Adrenal gland (tissue), 12 donors: ENCODE results near the gene NDRG2. TPM values are rescaled to one million over a fixed set of nuclear protein-coding genes. Genes with fewer than 3 reads are reported as not detected.
A peak's percentile ranks its signal among the peaks of the same experiment; 100 is the strongest.

Experiments used
- DNase-seq, 7 donors: peaks; one replicate each; pipeline ENCODE4 v3.0.0-alpha.2; 2019 to 2020
- H3K27ac ChIP-seq, 5 donors: fragments of 200-600 bp; sonication (generic) in 4 of 5; 1 replicate in 3 of 5; 2 replicates in 2 of 5; pipeline versions ENCODE4 v1.5.1 to v1.8.0; 2016 to 2020; ENCODE audit warnings: mild to moderate bottlenecking in 1 of 5
- H3K27me3 ChIP-seq: fragments of 200-600 bp; 2 replicates; pipeline ENCODE4 v1.8.0; 2021
- H3K36me3 ChIP-seq, 2 donors: fragments of 200-600 bp; replicated peaks in 1 of 2; 1 replicate in 1 of 2; 2 replicates in 1 of 2; pipeline versions ENCODE4 v1.5.1 to v1.8.0; 2018 to 2022
- H3K4me1 ChIP-seq, 2 donors: fragments of 200-600 bp; replicated peaks in 1 of 2; 1 replicate in 1 of 2; 2 replicates in 1 of 2; pipeline versions ENCODE4 v1.5.1 to v1.8.0; 2018 to 2021
- H3K4me3 ChIP-seq, 4 donors: fragments of 200-600 bp; sonication (generic) in 3 of 4; one replicate each; pipeline ENCODE4 v1.5.1; 2016 to 2018
- H3K9me3 ChIP-seq, 3 donors: fragments of 200-600 bp; sonication (generic) in 1 of 3; replicated peaks in 1 of 3; 1 replicate in 2 of 3; 2 replicates in 1 of 3; pipeline versions ENCODE4 v1.5.1 to v1.8.0; 2016 to 2021
- CTCF ChIP-seq, 6 experiments: fragments of 450-650 bp in 4 of 6; fragments of 200-600 bp in 2 of 6; sonication (generic) in 1 of 6; IDR thresholded peaks; 1 replicate in 5 of 6; 2 replicates in 1 of 6; pipeline versions ENCODE4 v1.5.1 to v1.8.0; 2016 to 2021; ENCODE audit warnings: antibody characterized with exemption in 6 of 6, mild to moderate bottlenecking in 2 of 6, moderate library complexity in 1 of 6
- POLR2A ChIP-seq, 2 donors: fragments of 450-650 bp; IDR thresholded peaks; one replicate each; pipeline ENCODE4 v1.6.1; 2017; ENCODE audit warnings: antibody characterized with exemption in 2 of 2, mild to moderate bottlenecking in 2 of 2, moderate library complexity in 1 of 2
- WGBS, 4 donors: extraction: QIAGEN DNeasy Blood & Tissue Kit in 2 of 4; methylation state at CpG; one replicate each; pipeline versions ENCODE4 v1.1.5 to v1.1.7; 2013 to 2017; 5-methylcytosine and 5-hydroxymethylcytosine counted together
- intact Hi-C, 2 donors: fragments of 100-400 bp; cut with DNase I; formaldehyde crosslinking; loops; one replicate each; pipeline versions ENCODE4 v1.14.1 to v1.15.0; 2022 to 2023
- polyA plus RNA-seq, 3 donors: library from polyadenylated mRNA; stranded (reverse); fragments of 200-250 nt in 2 of 3; fragments of 350-450 nt in 1 of 3; fragmentation: Illumina TruSeq in 1 of 3; extraction: RNeasy Lipid Tissue Mini Kit (QIAGEN cat#74804) in 1 of 3; gene quantifications; one replicate each; pipeline ENCODE4 v1.2.3, GENCODE V29; 2013 to 2014
- total RNA-seq, 9 donors: library from RNA; depleted of rRNA in 4 of 9; stranded (reverse); fragments of >200 nt in 4 of 9; fragments of 120-200 nt in 1 of 9; fragmentation: NEBNext Ultra II Directional in 1 of 9; extraction: Animal tissue kit (Norgen Biotek cat#: 25700) in 1 of 9; gene quantifications; one replicate each; pipeline versions ENCODE4 v1.1.0 to v1.2.4, GENCODE V29; 2013 to 2023
- donor health status: healthy with polysubstance abuse.
- donor health status: Bipolar disorder and iron deficiency.
- donor health status: DM: yes; HTN: yes; CAD: no.
- donor health status: DM: no; HTN: no; CAD: no.
- donor health status: DM: no; HTN: no; CAD: no.
- donor health status: DM: yes; HTN: yes; CAD: no.

NDRG2 gene
- total and polyA plus RNA-seq, 12 donors: 116 to 1,323 (median 629) TPM

DNA sequence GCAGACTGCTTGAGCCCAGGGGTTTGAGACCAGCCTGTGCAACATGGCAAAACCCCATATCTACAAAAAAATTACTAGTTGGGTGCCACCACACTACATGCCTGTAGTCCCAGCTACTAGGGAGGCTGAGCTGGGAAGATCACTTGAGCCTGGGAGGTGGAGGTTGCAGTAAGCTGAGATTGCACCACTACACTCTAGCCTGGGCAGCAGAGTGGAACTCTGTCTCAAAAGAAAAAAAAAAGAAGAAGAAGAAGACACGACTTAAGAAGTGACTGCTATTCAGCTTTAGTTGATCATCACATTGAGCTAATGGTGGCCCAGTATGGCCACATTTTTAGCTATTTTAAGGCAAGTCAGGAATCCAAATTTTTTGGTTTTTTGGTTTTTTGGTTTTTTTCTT lies 44.0 kb downstream of the NDRG2 start:
- Histone ChIP-seq H3K9me3 (no peaks in the 10 kb centered on the region), H3K4me1 (peaks cover 0 to under 1% of the 10 kb centered on the region in 2 donors), H3K27ac (no peak overlapping the region), H3K36me3 (no peaks in the 10 kb centered on the region), H3K27me3 (no peaks in the 10 kb centered on the region), H3K4me3 (no peak overlapping the region)
- DNase-seq: no peak
- intact Hi-C loops: no loop called here
- 59 to 78% (median 62%) methylated on average over 1 of the region's 1 CpG for WGBS, 4 donors
- TF ChIP-seq CTCF (IDR thresholded peaks at IDR 0.05) (no peak), POLR2A (IDR thresholded peaks at IDR 0.05) (no peak)

DNA sequence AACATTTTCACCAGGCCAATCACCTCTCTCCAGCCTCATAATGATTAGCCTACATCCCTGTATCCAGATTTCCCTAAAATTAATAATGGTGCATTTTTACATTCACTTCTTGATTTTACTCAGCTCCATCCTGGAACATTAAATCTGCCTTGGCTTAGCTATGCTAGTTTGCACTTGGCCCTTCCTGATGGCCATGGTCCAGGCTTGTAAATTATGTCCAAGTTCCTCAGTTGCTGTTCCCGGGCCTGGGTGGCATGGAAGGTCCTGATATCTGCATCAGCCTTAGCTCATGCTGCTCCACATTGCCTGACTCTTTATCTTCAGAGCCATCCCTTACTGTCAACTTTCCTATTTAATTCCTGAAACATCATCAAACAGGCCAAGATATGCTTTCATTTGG lies 46.2 kb downstream of the NDRG2 start:
- Histone ChIP-seq H3K27ac (no peak overlapping the region), H3K4me3 (no peak overlapping the region), H3K4me1 (peaks cover 6 to 18% of the 10 kb centered on the region in 2 donors), H3K27me3 (no peaks in the 10 kb centered on the region), H3K36me3 (no peaks in the 10 kb centered on the region), H3K9me3 (no peaks in the 10 kb centered on the region)
- TF ChIP-seq POLR2A (IDR thresholded peaks at IDR 0.05): no peak
- no peak for TF ChIP-seq CTCF (IDR thresholded peaks at IDR 0.05)
- no peak for DNase-seq
- WGBS, 4 donors: 23 to 40% (median 24%) methylated on average over 1 of the region's 1 CpG
- intact Hi-C loops: no loop called here

DNA sequence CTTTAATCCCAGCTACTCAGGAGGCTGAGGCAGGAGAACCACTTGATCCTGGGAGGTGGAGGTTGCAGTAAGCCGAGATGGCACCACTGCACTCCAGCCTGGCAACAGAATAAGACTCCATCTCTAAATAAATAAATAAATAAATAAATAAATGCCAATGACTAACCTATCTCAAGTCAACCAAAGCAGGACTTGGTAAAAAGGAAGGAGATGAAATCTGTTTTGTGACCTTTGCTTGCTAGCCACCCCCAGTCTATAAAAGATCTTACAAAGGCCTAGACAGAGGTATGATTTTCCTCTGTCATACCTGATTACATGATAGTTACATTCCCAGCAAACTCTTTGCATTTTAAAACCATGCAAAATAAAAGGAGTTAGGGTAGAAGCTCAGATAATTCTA lies 48.6 kb downstream of the NDRG2 start:
- H3K36me3 ChIP-seq: no peaks in the 10 kb centered on the region
- WGBS, 4 donors: 95 to 100% (median 100%) methylated on average over 1 of the region's 1 CpG
- H3K9me3 ChIP-seq: no peaks in the 10 kb centered on the region
- no peak for TF ChIP-seq POLR2A (IDR thresholded peaks at IDR 0.05)
- no peak for TF ChIP-seq CTCF (IDR thresholded peaks at IDR 0.05)
- no peak overlapping the region for H3K4me3 ChIP-seq
- DNase-seq: no peak
- H3K4me1 ChIP-seq: peaks cover 15 to 25% of the 10 kb centered on the region in 2 donors
- H3K27me3 ChIP-seq: no peaks in the 10 kb centered on the region
- intact Hi-C loops: no loop called here
- peak overlapping the region in 1 of 5 donors; percentile 87 for H3K27ac ChIP-seq

DNA sequence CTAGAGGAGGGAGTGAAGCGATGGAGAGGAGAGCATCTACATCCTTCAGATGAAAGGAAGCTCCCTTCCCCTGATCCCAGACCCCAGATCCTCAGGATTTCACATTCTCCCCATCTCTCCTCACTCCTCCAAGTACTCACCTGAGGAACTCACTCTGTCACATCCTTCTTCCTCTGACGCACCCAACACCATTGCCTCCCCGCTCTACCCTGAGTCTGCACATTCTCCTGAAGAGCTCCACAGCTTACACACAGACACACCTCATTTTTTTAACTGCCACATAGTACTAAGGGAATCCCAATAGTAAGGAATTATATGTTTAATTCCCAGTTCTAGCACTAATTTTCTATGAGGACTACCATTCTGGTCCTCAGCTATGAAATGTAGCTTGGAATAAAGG lies 51.4 kb downstream of the NDRG2 start:
- TF ChIP-seq POLR2A (IDR thresholded peaks at IDR 0.05) (no peak), CTCF (IDR thresholded peaks at IDR 0.05) (no peak)
- H3K27ac ChIP-seq: peak overlapping the region in 2 of 5 donors; percentile 84 to 94
- H3K4me3 ChIP-seq: no peak overlapping the region
- no peaks in the 10 kb centered on the region for H3K36me3 ChIP-seq
- no peaks in the 10 kb centered on the region for H3K27me3 ChIP-seq
- peaks cover 22 to 25% of the 10 kb centered on the region in 2 donors for H3K4me1 ChIP-seq
- no peaks in the 10 kb centered on the region for H3K9me3 ChIP-seq
- intact Hi-C loops: loop anchor here in 1 of 2 donors (5.0 kb wide), 1 partner anchor 116 kb away; no protein-coding TSS in a partner anchor
- WGBS, 4 donors: 96 to 100% (median 98%) methylated on average over 3 of the region's 3 CpGs
- DNase-seq: no peak
